GM21367 (cell line): Measurements from ENCODE around the gene EDEM3.
A peak's percentile ranks its signal among the peaks of the same experiment; 100 is the strongest.
"Not testable (repeated sequence)": the region's sequence is repeated elsewhere in the genome, so short reads cannot be mapped to it uniquely, and the experiment has no call there.

Experiments used
- ATAC-seq: cut with Tn5 transposase; IDR thresholded peaks from one replicate; pipeline ENCODE4 v1.9.1; 2021; ENCODE audit not compliant: unreplicated experiment

The EDEM3 gene

DNA sequence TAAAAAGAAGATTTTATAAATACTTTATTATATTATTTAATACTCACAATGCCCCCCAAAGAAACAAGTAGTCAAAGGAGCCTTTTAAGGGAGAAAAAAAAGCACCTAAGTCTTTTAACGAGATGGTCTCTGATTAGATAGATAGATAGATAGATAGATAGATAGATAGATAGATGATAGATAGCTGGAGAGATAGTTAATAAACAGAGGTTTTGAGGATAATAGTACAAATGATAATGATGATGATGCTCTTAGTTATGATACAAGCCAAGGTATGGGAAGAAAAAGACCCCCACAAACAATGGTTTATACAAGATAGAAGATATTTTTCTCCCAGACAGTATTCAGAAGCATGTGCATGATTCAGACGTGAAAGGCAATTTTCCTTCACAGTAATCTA lies 14.6 kb upstream of the EDEM3 start:
- no peak for ATAC-seq

DNA sequence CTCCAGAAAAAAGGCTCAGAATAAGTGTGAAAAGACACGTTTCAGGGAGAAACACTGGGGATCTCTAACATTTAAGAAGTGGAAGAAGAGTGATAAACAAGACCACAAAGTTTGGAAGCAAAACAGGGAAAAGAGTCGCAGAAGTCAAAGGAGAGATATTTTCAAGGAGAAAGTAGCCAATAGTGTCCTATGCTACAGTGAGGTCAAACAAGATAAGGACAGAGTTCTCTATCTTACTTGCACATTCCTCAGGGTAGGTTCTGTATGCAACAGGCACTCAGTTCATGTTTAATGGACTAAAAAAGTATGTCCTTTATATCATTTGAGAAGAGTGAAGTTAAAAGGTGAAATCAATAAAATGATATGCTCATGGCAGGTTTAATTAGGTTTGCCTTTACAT lies 13.8 kb upstream of the EDEM3 start:
- ATAC-seq = no peak

DNA sequence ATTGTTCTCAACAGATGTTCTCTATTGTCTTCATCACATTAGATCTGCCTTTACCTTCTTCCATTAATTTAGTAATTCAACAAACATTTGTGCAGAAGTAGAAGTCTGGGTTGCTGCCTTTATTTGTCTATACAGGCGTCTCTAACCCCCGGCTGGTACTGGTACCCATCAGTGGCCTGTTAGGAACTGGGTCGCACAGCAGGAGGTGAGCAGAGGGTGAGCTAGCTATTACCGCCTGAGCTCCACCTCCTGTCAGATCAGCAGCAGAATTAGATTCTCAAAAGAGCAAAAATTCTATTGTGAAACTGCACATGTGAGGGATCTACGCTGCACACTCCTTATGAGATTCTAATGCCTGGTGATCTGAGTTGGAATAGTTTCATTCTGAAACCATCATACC lies 12.9 kb upstream of the EDEM3 start:
- ATAC-seq = no peak

- no peak for ATAC-seq
Measured at GRCh38 chr1:184764483-184764882, 9.8 kb upstream of the EDEM3 start.

DNA sequence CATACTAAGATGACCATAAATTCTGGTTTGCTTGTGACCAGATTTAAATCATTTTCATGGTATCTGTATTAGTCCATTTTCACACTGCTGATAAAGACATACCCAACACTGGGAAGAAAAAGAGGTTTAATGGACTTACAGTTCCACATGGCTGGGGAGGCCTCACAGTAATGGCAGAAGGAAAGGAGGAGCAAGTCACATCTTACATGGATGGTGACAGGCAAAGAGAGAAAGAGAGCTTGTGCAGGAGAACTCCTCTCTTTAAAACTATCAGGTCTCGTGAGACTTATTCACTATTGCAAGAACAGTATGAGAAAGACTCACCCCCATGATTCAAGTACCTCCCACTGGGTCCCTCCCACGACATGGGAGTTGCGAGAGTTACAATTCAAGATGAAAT lies 8.9 kb upstream of the EDEM3 start:
- not testable (repeated sequence) for ATAC-seq

- ATAC-seq = no peak
Measured at GRCh38 chr1:184761969-184762485, 7.4 kb upstream of the EDEM3 start.

GRCh38 chr1:184759651-184760050 lies 5.0 kb upstream of the EDEM3 start:
- no peak for ATAC-seq

- no peak for ATAC-seq
Measured at GRCh38 chr1:184759112-184759511, 4.5 kb upstream of the EDEM3 start.

- no peak for ATAC-seq
Measured at GRCh38 chr1:184757891-184758290, 3.2 kb upstream of the EDEM3 start.

- no peak for ATAC-seq
Measured at GRCh38 chr1:184757406-184757805, 2.7 kb upstream of the EDEM3 start.

DNA sequence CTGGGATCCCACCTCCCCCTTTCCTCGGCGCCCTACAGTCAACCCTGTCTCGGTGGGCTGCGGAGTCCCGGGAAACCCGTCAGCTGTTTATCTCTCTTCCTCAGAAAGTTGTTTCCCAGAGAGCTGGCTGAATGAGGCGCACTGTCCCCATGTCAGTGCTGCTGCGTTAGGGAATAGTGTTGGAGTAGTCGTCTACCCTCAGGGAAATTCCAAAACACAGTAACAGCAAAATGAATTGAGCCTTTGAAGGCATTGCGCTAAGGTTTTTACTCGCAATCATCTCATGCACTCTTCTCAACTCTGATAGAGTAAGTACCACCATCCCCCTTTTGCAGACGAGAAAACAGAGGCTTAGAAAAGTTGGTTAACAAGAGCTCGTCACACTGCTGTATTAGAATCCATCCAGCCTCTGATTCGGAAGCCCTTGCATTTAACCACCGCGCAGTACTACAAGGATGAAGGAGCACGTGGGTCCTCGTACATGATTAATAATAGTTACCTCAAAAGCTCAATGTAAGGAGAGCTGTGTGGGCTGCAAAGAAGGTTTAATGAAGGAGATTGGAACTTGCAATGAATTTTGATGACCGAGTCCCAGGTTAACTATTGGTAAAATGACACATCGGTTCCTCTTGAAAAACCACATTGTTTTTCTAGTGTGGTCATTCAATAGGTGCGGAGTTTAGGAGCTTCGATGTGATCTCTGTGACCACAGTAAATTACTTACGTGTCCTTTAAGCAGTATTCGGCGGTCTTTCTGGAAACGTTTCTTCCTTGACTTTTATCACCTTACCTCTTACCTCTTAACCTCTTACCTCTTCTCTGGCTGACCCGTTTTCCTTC lies 788 bp upstream of the EDEM3 start:
- peak; percentile 3 for ATAC-seq

GRCh38 chr1:184753608-184754475 lies 816 bp downstream of the EDEM3 start:
- peak; percentile 10 for ATAC-seq

GRCh38 chr1:184753117-184753516 lies 1.5 kb downstream of the EDEM3 start:
- ATAC-seq = no peak

- no peak for ATAC-seq
Measured at GRCh38 chr1:184752656-184753055, 2.0 kb downstream of the EDEM3 start.

DNA sequence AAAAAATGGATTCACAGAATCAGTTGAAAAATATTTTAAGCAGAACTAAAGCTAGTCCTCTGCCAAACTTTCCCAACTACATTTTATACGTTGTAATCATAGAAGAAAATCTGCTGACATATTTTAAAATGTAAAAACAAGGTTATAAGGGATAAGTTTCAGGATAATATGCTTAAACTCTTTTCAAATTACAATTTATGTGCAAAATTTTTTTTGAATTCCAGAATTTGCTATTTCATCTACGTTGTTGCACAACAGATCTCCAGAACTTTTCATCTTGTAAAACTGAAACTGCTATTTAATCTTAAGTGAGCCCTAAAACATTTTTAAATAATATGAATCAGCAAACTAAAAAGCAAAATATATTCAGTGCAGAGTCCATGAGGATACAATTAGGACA lies 5.9 kb downstream of the EDEM3 start:
- no peak for ATAC-seq

GRCh38 chr1:184747089-184747955 lies 7.3 kb downstream of the EDEM3 start:
- ATAC-seq = peak; percentile 72

- ATAC-seq = no peak
Measured at GRCh38 chr1:184745929-184746638, 8.6 kb downstream of the EDEM3 start.

DNA sequence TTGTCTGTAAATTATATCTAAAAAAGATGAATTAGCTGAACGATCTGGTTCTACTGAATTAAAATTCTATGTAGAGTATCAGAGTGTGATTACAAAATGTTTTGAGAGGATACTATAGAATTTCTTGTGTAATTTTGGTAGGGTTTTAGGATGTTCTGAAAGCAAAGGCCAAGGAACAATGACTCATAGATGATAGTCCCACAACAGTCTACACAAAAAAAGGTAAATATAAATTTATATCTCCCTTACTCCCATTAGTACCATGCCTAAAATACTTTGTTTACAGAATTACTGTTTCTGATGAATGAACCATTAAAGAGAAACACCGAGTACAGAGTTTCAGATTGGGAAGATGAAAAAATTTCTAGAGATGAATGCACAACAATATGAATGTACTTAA lies 9.5 kb downstream of the EDEM3 start:
- no peak for ATAC-seq

DNA sequence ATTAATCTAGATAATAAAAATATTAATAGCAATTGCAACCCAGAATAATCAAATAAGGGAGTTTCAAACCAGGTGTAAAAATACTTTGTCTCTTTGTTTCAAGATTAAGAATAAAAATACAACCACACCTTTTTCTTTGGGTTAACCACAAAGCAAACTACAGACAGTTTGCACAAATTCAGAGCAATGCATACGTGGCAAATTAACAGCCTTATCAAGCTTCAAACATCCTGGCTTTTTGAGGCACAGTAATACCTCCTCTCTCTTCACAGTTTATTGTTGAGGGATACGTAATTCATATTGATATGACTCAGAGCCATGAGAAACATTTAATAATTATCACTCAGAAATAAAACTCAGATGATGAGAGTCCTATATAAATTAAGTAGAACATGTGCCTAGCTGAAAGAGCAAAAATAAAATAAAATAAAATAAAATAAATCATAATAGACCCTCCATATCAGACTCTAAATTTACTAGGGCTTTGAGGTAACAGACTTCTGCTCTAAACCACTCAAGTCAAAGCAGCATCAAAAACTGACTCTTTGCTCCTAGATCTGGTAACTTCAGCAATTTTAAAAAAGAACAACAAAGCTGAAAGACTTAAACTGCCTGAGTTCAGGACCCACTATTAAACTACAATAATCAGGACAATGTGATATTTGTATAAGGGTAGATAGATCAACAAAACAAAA lies 11.4 kb downstream of the EDEM3 start:
- peak; percentile 55 for ATAC-seq

DNA sequence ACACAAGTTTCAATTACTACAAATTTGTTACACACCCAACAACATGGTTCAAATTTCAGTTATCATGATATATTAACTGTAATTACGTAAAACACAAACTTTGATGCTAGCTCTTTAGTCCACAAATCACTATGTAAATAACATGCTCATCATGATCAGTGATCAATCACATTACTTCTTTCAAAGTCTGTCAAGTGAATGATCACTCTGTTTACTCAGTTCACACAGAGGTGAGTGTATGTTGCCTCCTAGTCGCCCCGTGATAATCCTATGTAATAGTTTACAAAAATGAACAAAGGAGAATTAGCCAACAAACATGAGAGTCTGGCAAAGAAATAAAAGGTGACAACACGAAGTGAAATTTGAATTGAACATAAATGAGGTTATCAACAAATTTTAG lies 14.3 kb downstream of the EDEM3 start:
- no peak for ATAC-seq
